ENCODE measurements around the gene PDE6B. TPM values are rescaled to one million over a fixed set of nuclear protein-coding genes. Genes with fewer than 3 reads are reported as not detected.

Gene PDE6B
- total RNA-seq, 1 experiment from 2014 or later: not detected

DNA sequence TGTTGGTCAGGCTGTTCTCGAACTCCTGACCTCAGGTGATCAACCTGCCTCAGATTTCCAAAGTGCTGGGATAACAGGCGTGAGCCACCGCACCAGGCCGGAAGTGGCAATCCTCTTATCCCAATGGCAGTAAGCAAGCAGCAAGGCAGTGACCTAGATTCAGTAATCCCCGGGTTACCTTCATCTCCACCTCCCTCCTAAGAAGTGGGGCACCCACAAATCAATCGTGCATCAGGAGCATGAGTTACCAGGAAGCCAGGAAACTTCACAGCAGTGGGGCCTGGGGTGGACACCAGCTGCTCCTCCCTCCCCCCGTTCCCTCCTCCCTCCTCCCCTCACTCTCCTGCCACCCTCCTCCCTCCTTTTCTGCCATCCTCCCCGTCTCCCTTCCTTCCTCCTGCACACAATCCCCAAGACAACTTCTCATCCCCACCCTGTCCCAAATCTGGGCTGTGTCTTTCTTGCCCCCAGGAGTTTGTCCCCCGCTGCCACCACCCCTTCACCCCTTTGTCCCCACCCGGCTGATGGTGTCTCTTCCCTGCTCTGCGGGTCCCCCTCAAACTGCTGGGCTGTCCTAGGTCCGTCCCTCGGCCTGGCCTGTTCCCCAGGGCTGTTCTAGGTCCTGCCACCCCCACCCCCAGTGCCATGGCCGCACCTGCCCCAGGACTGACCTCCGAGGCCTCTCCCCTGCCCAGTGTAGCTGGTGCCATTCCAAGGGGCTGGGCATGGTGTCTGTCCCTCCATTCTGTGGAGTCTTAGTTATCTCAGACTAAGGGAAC is 2.2 kb downstream of the PDE6B start:
- ChIA-PET POLR2A (ENCODE audit: unreplicated experiment) (no interaction called here), CTCF (no interaction called here)
- Histone ChIP-seq H3K9me2 (replicated peaks; ENCODE audit: low read length) (no peaks in the 10 kb centered on the region), H3K4me3 (ENCODE audit: low read length) (no peak overlapping the region), H2AFZ (ENCODE audit: low read length) (no peak overlapping the region), H3K36me3 (ENCODE audit: low read depth, low read length) (no peaks in the 10 kb centered on the region), H3F3A (ENCODE audit: low read length, unreplicated experiment) (no peaks in the 10 kb centered on the region), H4K20me1 (ENCODE audit: low read length) (no peaks in the 10 kb centered on the region), H3K4me1 (ENCODE audit: insufficient read depth, low read length) (no peaks in the 10 kb centered on the region), H3K27ac (ENCODE audit: low read length) (no peak overlapping the region), H3K27me3 (ENCODE audit: low read length) (no peaks in the 10 kb centered on the region), H3K4me2 (ENCODE audit: low read length) (no peak overlapping the region), H3K79me2 (ENCODE audit: low read length) (no peaks in the 10 kb centered on the region), H3K9me3 (ENCODE audit: low read length) (no peaks in the 10 kb centered on the region), H3K9ac (ENCODE audit: low read length) (no peak overlapping the region)
- intact Hi-C loops (cut with micrococcal nuclease): no loop called here
- no peak for ATAC-seq
- TF ChIP-seq, protein P1, sequence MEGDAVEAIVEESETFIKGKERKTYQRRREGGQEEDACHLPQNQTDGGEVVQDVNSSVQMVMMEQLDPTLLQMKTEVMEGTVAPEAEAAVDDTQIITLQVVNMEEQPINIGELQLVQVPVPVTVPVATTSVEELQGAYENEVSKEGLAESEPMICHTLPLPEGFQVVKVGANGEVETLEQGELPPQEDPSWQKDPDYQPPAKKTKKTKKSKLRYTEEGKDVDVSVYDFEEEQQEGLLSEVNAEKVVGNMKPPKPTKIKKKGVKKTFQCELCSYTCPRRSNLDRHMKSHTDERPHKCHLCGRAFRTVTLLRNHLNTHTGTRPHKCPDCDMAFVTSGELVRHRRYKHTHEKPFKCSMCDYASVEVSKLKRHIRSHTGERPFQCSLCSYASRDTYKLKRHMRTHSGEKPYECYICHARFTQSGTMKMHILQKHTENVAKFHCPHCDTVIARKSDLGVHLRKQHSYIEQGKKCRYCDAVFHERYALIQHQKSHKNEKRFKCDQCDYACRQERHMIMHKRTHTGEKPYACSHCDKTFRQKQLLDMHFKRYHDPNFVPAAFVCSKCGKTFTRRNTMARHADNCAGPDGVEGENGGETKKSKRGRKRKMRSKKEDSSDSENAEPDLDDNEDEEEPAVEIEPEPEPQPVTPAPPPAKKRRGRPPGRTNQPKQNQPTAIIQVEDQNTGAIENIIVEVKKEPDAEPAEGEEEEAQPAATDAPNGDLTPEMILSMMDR (conservative IDR thresholded peaks at IDR 0.05; ENCODE audit: low read depth, low read length): no peak
- no peak for TF ChIP-seq EZH2phosphoT487 (IDR thresholded peaks at IDR 0.05; ENCODE audit: borderline replicate concordance, low read length)
- no peak for TF ChIP-seq EZH2 (IDR thresholded peaks at IDR 0.05; ENCODE audit: low read length, unreplicated experiment)
- no peak for DNase-seq
- no TSS peak for BruUV-seq (replicated peaks)

DNA sequence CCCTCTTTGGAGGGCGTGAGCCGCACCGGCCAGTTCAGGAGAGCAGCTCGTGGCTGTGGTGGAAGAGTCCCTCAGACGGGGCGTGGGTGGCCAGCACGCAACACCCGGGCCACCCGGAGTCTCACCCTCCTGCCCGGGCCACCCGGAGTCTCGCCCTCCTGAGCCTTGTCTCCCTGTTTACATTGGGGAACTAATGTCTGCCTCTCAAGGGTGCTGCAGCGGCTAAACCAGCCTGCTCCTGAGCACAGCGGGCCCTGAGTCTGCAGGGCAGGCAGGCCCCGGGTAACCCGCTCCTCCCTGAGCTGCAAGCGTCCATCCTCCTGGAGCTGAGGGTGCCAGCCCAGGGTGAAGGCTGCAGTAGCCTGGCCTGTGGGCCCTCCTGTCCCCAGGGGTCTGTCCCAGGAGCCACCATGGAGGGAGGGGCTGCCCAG is 3.0 kb downstream of the PDE6B start:
- Histone ChIP-seq H3F3A (ENCODE audit: low read length, unreplicated experiment) (no peaks in the 10 kb centered on the region), H3K4me1 (ENCODE audit: insufficient read depth, low read length) (no peaks in the 10 kb centered on the region), H3K9me2 (replicated peaks; ENCODE audit: low read length) (no peaks in the 10 kb centered on the region), H3K4me3 (ENCODE audit: low read length) (no peak overlapping the region), H3K36me3 (ENCODE audit: low read depth, low read length) (no peaks in the 10 kb centered on the region), H3K27ac (ENCODE audit: low read length) (no peak overlapping the region), H3K9ac (ENCODE audit: low read length) (no peak overlapping the region), H3K4me2 (ENCODE audit: low read length) (no peak overlapping the region), H2AFZ (ENCODE audit: low read length) (no peak overlapping the region), H3K9me3 (ENCODE audit: low read length) (no peaks in the 10 kb centered on the region), H3K27me3 (ENCODE audit: low read length) (no peaks in the 10 kb centered on the region), H3K79me2 (ENCODE audit: low read length) (no peaks in the 10 kb centered on the region), H4K20me1 (ENCODE audit: low read length) (no peaks in the 10 kb centered on the region)
- ChIA-PET CTCF (no interaction called here), POLR2A (ENCODE audit: unreplicated experiment) (no interaction called here)
- intact Hi-C loops (cut with micrococcal nuclease): no loop called here
- TF ChIP-seq, protein P1 (conservative IDR thresholded peaks at IDR 0.05; ENCODE audit: low read depth, low read length): no peak
- TF ChIP-seq EZH2 (IDR thresholded peaks at IDR 0.05; ENCODE audit: low read length, unreplicated experiment) (no peak), EZH2phosphoT487 (IDR thresholded peaks at IDR 0.05; ENCODE audit: borderline replicate concordance, low read length) (no peak)
- ATAC-seq: no peak
- DNase-seq: no peak
- no TSS peak for BruUV-seq (replicated peaks)

Data from PC-3 (cell line).